GM18498 (cell line): ENCODE measurements around the gene PRR16.
"Not testable (repeated sequence)": the region's sequence is repeated elsewhere in the genome, so short reads cannot be mapped to it uniquely, and the experiment has no call there.

Experiments used
- ATAC-seq: cut with Tn5 transposase; IDR thresholded peaks from one replicate; pipeline ENCODE4 v1.9.1; 2021; ENCODE audit warnings: mild to moderate bottlenecking, moderate library complexity; ENCODE audit not compliant: unreplicated experiment

PRR16 gene

GRCh38 chr5:120631611-120632010 lies 167.5 kb downstream of the PRR16 start:
- ATAC-seq = no peak

GRCh38 chr5:120632430-120632829 lies 168.3 kb downstream of the PRR16 start:
- no peak for ATAC-seq

GRCh38 chr5:120638449-120638848 lies 174.3 kb downstream of the PRR16 start:
- ATAC-seq = no peak

- ATAC-seq = no peak
Measured at GRCh38 chr5:120640778-120641177, 176.7 kb downstream of the PRR16 start.

GRCh38 chr5:120644516-120644915 lies 180.4 kb downstream of the PRR16 start:
- ATAC-seq = no peak

- ATAC-seq = no peak
Measured at GRCh38 chr5:120655828-120656435, 191.8 kb downstream of the PRR16 start.

GRCh38 chr5:120657104-120657503 lies 193.0 kb downstream of the PRR16 start:
- ATAC-seq = no peak

- ATAC-seq = no peak
Measured at GRCh38 chr5:120677481-120677880, 213.4 kb downstream of the PRR16 start.

GRCh38 chr5:120678279-120678678 lies 214.2 kb downstream of the PRR16 start:
- no peak for ATAC-seq

GRCh38 chr5:120682851-120683250 lies 218.8 kb downstream of the PRR16 start:
- ATAC-seq = no peak

- ATAC-seq = no peak
Measured at GRCh38 chr5:120683580-120683979, 219.5 kb downstream of the PRR16 start.

- no peak for ATAC-seq
Measured at GRCh38 chr5:120684213-120684612, 220.1 kb downstream of the PRR16 start.

GRCh38 chr5:120684749-120685415 lies 220.8 kb downstream of the PRR16 start:
- ATAC-seq = no peak

- ATAC-seq = no peak
Measured at GRCh38 chr5:120690621-120691407, 226.7 kb downstream of the PRR16 start.

- no peak for ATAC-seq
Measured at GRCh38 chr5:120692325-120692724, 228.2 kb downstream of the PRR16 start.

- no peak for ATAC-seq
Measured at GRCh38 chr5:120695368-120695880, 231.3 kb downstream of the PRR16 start.

GRCh38 chr5:120697147-120697546 lies 233.0 kb downstream of the PRR16 start:
- no peak for ATAC-seq

GRCh38 chr5:120697670-120698327 lies 233.7 kb downstream of the PRR16 start:
- not testable (repeated sequence) for ATAC-seq

- ATAC-seq = not testable (repeated sequence)
Measured at GRCh38 chr5:120700653-120701052, 236.6 kb downstream of the PRR16 start.

- ATAC-seq = not testable (repeated sequence)
Measured at GRCh38 chr5:120702817-120703538, 238.9 kb downstream of the PRR16 start.
